Naive B cell (primary cell): ENCODE measurements around the gene DCK. TPM values are rescaled to one million over a fixed set of nuclear protein-coding genes. Genes with fewer than 3 reads are reported as not detected.
A peak's percentile ranks its signal among the peaks of the same experiment; 100 is the strongest.
"Not testable (repeated sequence)": the region's sequence is repeated elsewhere in the genome, so short reads cannot be mapped to it uniquely, and the experiment has no call there.

Experiments
- ATAC-seq, 2 donors: fragments of 150-1000 bp; cut with Tn5 transposase; 2 replicates each; pipeline ENCODE4 v1.10.0; 2021; ENCODE audit warnings: low read depth in 2 of 2, mild to moderate bottlenecking in 2 of 2, moderate library complexity in 2 of 2
- DNase-seq: peaks from one replicate; pipeline ENCODE4 v3.0.0; 2022
- H3K27ac Mint-ChIP-seq, 6 donors: one replicate each; pipeline ENCODE4 v1.8.0; 2020 to 2022; ENCODE audit warnings: mild to moderate bottlenecking in 6 of 6, mixed read lengths in 6 of 6, moderate library complexity in 5 of 6, inconsistent platforms in 2 of 6
- H3K27me3 Mint-ChIP-seq, 3 donors: one replicate each; pipeline ENCODE4 v1.8.0; 2021 to 2022; ENCODE audit warnings: mixed read lengths in 3 of 3, mild to moderate bottlenecking in 1 of 3
- H3K36me3 Mint-ChIP-seq, 2 donors: one replicate each; pipeline ENCODE4 v1.8.0; 2020 to 2022; ENCODE audit warnings: mixed read lengths in 2 of 2, inconsistent platforms in 1 of 2, mild to moderate bottlenecking in 1 of 2
- H3K4me1 Mint-ChIP-seq, 3 donors: one replicate each; pipeline ENCODE4 v1.8.0; 2020 to 2022; ENCODE audit warnings: mixed read lengths in 3 of 3, inconsistent platforms in 1 of 3, mild to moderate bottlenecking in 1 of 3, moderate library complexity in 1 of 3
- H3K4me3 Mint-ChIP-seq, 8 donors: one replicate each; pipeline ENCODE4 v1.8.0; 2020 to 2022; ENCODE audit warnings: mild to moderate bottlenecking in 8 of 8, mixed read lengths in 8 of 8, moderate library complexity in 8 of 8, inconsistent platforms in 2 of 8
- H3K9me3 Mint-ChIP-seq, 7 donors: one replicate each; pipeline ENCODE4 v1.8.0; 2020 to 2022; ENCODE audit warnings: mixed read lengths in 7 of 7, mild to moderate bottlenecking in 5 of 7, inconsistent platforms in 2 of 7, moderate library complexity in 1 of 7
- polyA plus RNA-seq, 6 donors: library from polyadenylated mRNA; unstranded; fragments of 300-500 nt; fragmentation: Illumina TruSeq; gene quantifications; one replicate each; pipeline ENCODE4 v1.2.3, GENCODE V29; 2021; ENCODE audit warnings: low read depth in 6 of 6

The DCK gene
- polyA plus RNA-seq, 6 donors from 2014 or later, result 154 to 228 (median 181) TPM

GRCh38 chr4:70984589-70984988 lies 8.9 kb upstream of the DCK start:
- H3K27me3 Mint-ChIP-seq, result no peaks in the 10 kb centered on the region
- peaks cover 6 to 12% (median 7%) of the 10 kb centered on the region in 3 donors for H3K4me1 Mint-ChIP-seq
- no peak overlapping the region for H3K4me3 Mint-ChIP-seq
- H3K9me3 Mint-ChIP-seq, result no peaks in the 10 kb centered on the region
- H3K27ac Mint-ChIP-seq, result no peak overlapping the region
- ATAC-seq (peak; percentile 43 to 61), DNase-seq (peak; percentile 20)
- H3K36me3 Mint-ChIP-seq, result no peaks in the 10 kb centered on the region

GRCh38 chr4:70991596-70991995 lies 1.9 kb upstream of the DCK start:
- Mint-ChIP-seq H3K27ac (peak overlapping the region in 4 of 6 donors; percentile 19 to 98 (median 79)), H3K27me3 (no peaks in the 10 kb centered on the region), H3K9me3 (no peaks in the 10 kb centered on the region), H3K4me1 (peaks cover 22 to 33% (median 31%) of the 10 kb centered on the region in 3 donors), H3K36me3 (peaks cover 6% of the 10 kb centered on the region in 2 donors), H3K4me3 (peak overlapping the region in 2 of 8 donors; percentile 61 to 97)
- DNase-seq (no peak), ATAC-seq (no peak)

- Mint-ChIP-seq H3K27me3 (no peaks in the 10 kb centered on the region), H3K4me3 (peak overlapping the region; percentile 85 to 98 (median 96)), H3K9me3 (no peaks in the 10 kb centered on the region), H3K27ac (peak overlapping the region in 5 of 6 donors; percentile 93 to 98 (median 95)), H3K36me3 (peaks cover 6% of the 10 kb centered on the region in 2 donors), H3K4me1 (peaks cover 31 to 42% (median 39%) of the 10 kb centered on the region in 3 donors)
- DNase-seq (no peak), ATAC-seq (no peak)
These were observed 1.0 kb upstream of the DCK start for GRCh38 chr4:70992391-70992881.

- no peak for DNase-seq
- Mint-ChIP-seq H3K4me3 (peak overlapping the region; percentile 85 to 98 (median 96)), H3K9me3 (no peaks in the 10 kb centered on the region), H3K36me3 (peaks cover 6 to 13% of the 10 kb centered on the region in 2 donors), H3K27ac (peak overlapping the region; percentile 86 to 98 (median 94)), H3K27me3 (no peaks in the 10 kb centered on the region), H3K4me1 (peaks cover 40 to 56% (median 51%) of the 10 kb centered on the region in 3 donors)
- ATAC-seq, result no peak
These were observed 569 bp downstream of the DCK start for GRCh38 chr4:70994069-70994366.

- DNase-seq (peak; percentile 75), ATAC-seq (peak; percentile 59 to 61)
- Mint-ChIP-seq H3K27ac (peak overlapping the region; percentile 86 to 98 (median 94)), H3K4me3 (peak overlapping the region; percentile 85 to 98 (median 96)), H3K27me3 (no peaks in the 10 kb centered on the region), H3K36me3 (peaks cover 6 to 19% of the 10 kb centered on the region in 2 donors), H3K4me1 (peaks cover 44 to 61% (median 56%) of the 10 kb centered on the region in 3 donors), H3K9me3 (no peaks in the 10 kb centered on the region)
These were observed 1.1 kb downstream of the DCK start for GRCh38 chr4:70994387-70995099.

GRCh38 chr4:70996018-70996360 lies 2.5 kb downstream of the DCK start:
- Mint-ChIP-seq H3K27ac (peak overlapping the region; percentile 59 to 98 (median 95)), H3K4me1 (peaks cover 52 to 75% (median 71%) of the 10 kb centered on the region in 3 donors), H3K9me3 (peaks cover 0 to 1% (median 0%) of the 10 kb centered on the region in 7 donors), H3K4me3 (peak overlapping the region; percentile 85 to 98 (median 96)), H3K27me3 (no peaks in the 10 kb centered on the region), H3K36me3 (peaks cover 13 to 32% of the 10 kb centered on the region in 2 donors)
- DNase-seq (no peak), ATAC-seq (no peak)

GRCh38 chr4:70997036-70997435 lies 3.6 kb downstream of the DCK start:
- peaks cover 0 to 3% (median 0%) of the 10 kb centered on the region in 7 donors for H3K9me3 Mint-ChIP-seq
- peaks cover 63 to 84% (median 81%) of the 10 kb centered on the region in 3 donors for H3K4me1 Mint-ChIP-seq
- H3K4me3 Mint-ChIP-seq, result peak overlapping the region; percentile 85 to 98 (median 96)
- ATAC-seq (peak; percentile 16 to 17), DNase-seq (peak; percentile 29)
- peak overlapping the region; percentile 13 to 98 (median 95) for H3K27ac Mint-ChIP-seq
- H3K27me3 Mint-ChIP-seq, result no peaks in the 10 kb centered on the region
- peaks cover 23 to 42% of the 10 kb centered on the region in 2 donors for H3K36me3 Mint-ChIP-seq

GRCh38 chr4:70997546-70997945 lies 4.1 kb downstream of the DCK start:
- ATAC-seq (no peak), DNase-seq (no peak)
- Mint-ChIP-seq H3K4me3 (peak overlapping the region; percentile 85 to 98 (median 96)), H3K4me1 (peaks cover 66 to 85% (median 84%) of the 10 kb centered on the region in 3 donors), H3K27me3 (no peaks in the 10 kb centered on the region), H3K9me3 (peaks cover 0 to 3% (median 0%) of the 10 kb centered on the region in 7 donors), H3K27ac (peak overlapping the region; percentile 1 to 98 (median 86)), H3K36me3 (peaks cover 29 to 48% of the 10 kb centered on the region in 2 donors)

- Mint-ChIP-seq H3K4me3 (peak overlapping the region in 6 of 8 donors; percentile 40 to 83 (median 48)), H3K36me3 (peaks cover 35 to 50% of the 10 kb centered on the region in 2 donors), H3K4me1 (peaks cover 83 to 98% (median 96%) of the 10 kb centered on the region in 3 donors), H3K27ac (peak overlapping the region in 3 of 6 donors; percentile 8 to 98 (median 67))
- H3K9me3 Mint-ChIP-seq, H3K27me3 Mint-ChIP-seq, DNase-seq, ATAC-seq: not testable (repeated sequence)
These were observed 6.2 kb downstream of the DCK start for GRCh38 chr4:70999639-71000038.

- not testable (repeated sequence) for H3K27me3 Mint-ChIP-seq, H3K9me3 Mint-ChIP-seq, ATAC-seq, DNase-seq
- Mint-ChIP-seq H3K27ac (peak overlapping the region in 5 of 6 donors; percentile 57 to 98 (median 90)), H3K4me3 (peak overlapping the region in 6 of 8 donors; percentile 39 to 86 (median 78)), H3K4me1 (peaks cover 71 to 92% (median 88%) of the 10 kb centered on the region in 3 donors), H3K36me3 (peaks cover 35 to 50% of the 10 kb centered on the region in 2 donors)
These were observed 7.9 kb downstream of the DCK start for GRCh38 chr4:71001363-71001762.

GRCh38 chr4:71004281-71004851 lies 10.9 kb downstream of the DCK start:
- Mint-ChIP-seq H3K36me3 (peaks cover 39 to 42% of the 10 kb centered on the region in 2 donors), H3K4me3 (peak overlapping the region; percentile 74 to 90 (median 84)), H3K27me3 (no peaks in the 10 kb centered on the region), H3K9me3 (peaks cover 0 to 3% (median 0%) of the 10 kb centered on the region in 7 donors), H3K4me1 (peaks cover 66 to 89% (median 89%) of the 10 kb centered on the region in 3 donors), H3K27ac (peak overlapping the region; percentile 91 to 99 (median 97))
- ATAC-seq, result peak; percentile 66 to 76
- peak; percentile 61 for DNase-seq

- not testable (repeated sequence) for H3K9me3 Mint-ChIP-seq, DNase-seq, H3K27me3 Mint-ChIP-seq, ATAC-seq
- Mint-ChIP-seq H3K4me3 (peak overlapping the region; percentile 74 to 90 (median 84)), H3K4me1 (peaks cover 68 to 89% (median 89%) of the 10 kb centered on the region in 3 donors), H3K27ac (peak overlapping the region in 5 of 6 donors; percentile 91 to 98 (median 96)), H3K36me3 (peaks cover 33 to 42% of the 10 kb centered on the region in 2 donors)
These were observed 11.6 kb downstream of the DCK start for GRCh38 chr4:71005025-71005424.

- DNase-seq, result peak; percentile 75
- Mint-ChIP-seq H3K27ac (peak overlapping the region; percentile 87 to 99 (median 94)), H3K36me3 (peaks cover 21 to 32% of the 10 kb centered on the region in 2 donors), H3K4me3 (peak overlapping the region; percentile 25 to 87 (median 64)), H3K9me3 (peaks cover 0 to 3% (median 0%) of the 10 kb centered on the region in 7 donors), H3K4me1 (peaks cover 59 to 81% (median 78%) of the 10 kb centered on the region in 3 donors), H3K27me3 (no peaks in the 10 kb centered on the region)
- ATAC-seq, result peak; percentile 82 to 83
These were observed 12.9 kb downstream of the DCK start for GRCh38 chr4:71006203-71006907.
